ENCODE results near the gene S100A10.

S100A10 gene

DNA sequence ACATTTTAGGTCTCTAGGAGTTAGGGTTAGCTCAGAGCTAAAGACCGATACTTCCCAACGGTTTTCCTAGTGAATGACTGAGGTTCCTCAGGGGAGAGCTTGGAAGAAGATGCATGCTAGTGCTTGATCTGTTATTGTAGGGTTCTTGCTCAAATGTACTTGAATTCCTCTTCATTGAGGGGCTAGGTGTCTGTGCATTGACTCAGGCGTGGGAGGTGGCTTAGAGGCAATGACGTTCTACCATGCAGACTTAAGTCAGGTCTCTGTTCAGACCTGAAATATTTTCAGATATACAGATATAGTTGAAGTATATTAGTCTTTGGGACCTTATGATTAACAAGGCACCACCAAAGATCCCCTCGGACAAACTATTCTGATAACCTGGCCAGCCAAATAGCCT lies 23.5 kb downstream of the S100A10 start:
- ATAC-seq, result no peak

DNA sequence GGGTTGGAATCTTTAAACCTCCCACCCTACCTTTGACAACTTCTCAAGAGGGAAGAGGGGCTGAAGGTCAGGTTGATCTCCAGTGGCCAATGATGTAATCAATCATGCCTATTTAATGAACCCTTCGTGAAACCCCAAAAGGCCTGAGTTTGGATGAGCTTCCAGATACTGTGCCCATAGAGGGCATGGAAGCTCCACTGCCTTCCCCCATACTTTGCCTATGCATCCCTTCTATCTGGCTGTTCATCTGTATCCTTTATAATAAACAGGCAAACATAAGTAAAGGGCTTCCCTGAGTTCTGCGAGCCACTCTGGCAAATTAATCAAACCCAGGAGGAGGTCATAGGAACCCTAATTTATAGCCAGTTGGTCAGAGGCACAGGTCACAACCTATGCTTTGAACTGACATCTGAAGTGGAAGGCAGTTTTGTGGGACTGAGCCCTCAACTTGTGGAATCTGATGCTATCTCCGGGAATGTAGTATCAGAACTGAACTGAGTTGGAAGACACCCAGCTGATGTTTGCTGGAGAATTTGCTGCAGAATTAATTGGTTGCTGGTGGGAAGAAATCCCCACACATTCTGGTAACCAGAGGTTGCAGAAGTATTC lies 24.8 kb downstream of the S100A10 start:
- TF ChIP-seq RARB (CRISPR knock-in tag; IDR thresholded peaks at IDR 0.05), result no peak
- TF ChIP-seq, protein P1, sequence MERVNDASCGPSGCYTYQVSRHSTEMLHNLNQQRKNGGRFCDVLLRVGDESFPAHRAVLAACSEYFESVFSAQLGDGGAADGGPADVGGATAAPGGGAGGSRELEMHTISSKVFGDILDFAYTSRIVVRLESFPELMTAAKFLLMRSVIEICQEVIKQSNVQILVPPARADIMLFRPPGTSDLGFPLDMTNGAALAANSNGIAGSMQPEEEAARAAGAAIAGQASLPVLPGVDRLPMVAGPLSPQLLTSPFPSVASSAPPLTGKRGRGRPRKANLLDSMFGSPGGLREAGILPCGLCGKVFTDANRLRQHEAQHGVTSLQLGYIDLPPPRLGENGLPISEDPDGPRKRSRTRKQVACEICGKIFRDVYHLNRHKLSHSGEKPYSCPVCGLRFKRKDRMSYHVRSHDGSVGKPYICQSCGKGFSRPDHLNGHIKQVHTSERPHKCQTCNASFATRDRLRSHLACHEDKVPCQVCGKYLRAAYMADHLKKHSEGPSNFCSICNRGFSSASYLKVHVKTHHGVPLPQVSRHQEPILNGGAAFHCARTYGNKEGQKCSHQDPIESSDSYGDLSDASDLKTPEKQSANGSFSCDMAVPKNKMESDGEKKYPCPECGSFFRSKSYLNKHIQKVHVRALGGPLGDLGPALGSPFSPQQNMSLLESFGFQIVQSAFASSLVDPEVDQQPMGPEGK (CRISPR knock-in tag; IDR thresholded peaks at IDR 0.05; ENCODE audit: borderline replicate concordance), result no peak
- TF ChIP-seq PPARA (CRISPR knock-in tag; IDR thresholded peaks at IDR 0.05; ENCODE audit: borderline replicate concordance), result no peak
- TF ChIP-seq SNAI2 (CRISPR knock-in tag; IDR thresholded peaks at IDR 0.05), result no peak
- TF ChIP-seq, protein P2, sequence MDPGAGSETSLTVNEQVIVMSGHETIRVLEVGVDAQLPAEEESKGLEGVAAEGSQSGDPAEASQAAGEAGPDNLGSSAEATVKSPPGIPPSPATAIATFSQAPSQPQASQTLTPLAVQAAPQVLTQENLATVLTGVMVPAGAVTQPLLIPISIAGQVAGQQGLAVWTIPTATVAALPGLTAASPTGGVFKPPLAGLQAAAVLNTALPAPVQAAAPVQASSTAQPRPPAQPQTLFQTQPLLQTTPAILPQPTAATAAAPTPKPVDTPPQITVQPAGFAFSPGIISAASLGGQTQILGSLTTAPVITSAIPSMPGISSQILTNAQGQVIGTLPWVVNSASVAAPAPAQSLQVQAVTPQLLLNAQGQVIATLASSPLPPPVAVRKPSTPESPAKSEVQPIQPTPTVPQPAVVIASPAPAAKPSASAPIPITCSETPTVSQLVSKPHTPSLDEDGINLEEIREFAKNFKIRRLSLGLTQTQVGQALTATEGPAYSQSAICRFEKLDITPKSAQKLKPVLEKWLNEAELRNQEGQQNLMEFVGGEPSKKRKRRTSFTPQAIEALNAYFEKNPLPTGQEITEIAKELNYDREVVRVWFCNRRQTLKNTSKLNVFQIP (CRISPR knock-in tag; IDR thresholded peaks at IDR 0.05; ENCODE audit: borderline replicate concordance, low read depth), result no peak
- TF ChIP-seq CREB5 (CRISPR knock-in tag; IDR thresholded peaks at IDR 0.05; ENCODE audit: low read depth), result no peak
- no peak for TF ChIP-seq CSDC2 (CRISPR knock-in tag; IDR thresholded peaks at IDR 0.05)
- no peak for TF ChIP-seq ZC3H10 (CRISPR knock-in tag; IDR thresholded peaks at IDR 0.05)
- no peak for TF ChIP-seq ARNTL (CRISPR knock-in tag; IDR thresholded peaks at IDR 0.05; ENCODE audit: borderline replicate concordance, low read depth)
- no peak for TF ChIP-seq OSR1 (CRISPR knock-in tag; IDR thresholded peaks at IDR 0.05)
- TF ChIP-seq BACH2 (CRISPR knock-in tag; IDR thresholded peaks at IDR 0.05; ENCODE audit: borderline replicate concordance), result no peak
- TF ChIP-seq TCF4 (CRISPR knock-in tag; IDR thresholded peaks at IDR 0.05; ENCODE audit: borderline replicate concordance), result no peak
- peak; percentile 35 for ATAC-seq

More for the DNA sequence above, 23.5 kb downstream of the S100A10 start:
- no peak for TF ChIP-seq ZFP3 (CRISPR knock-in tag; IDR thresholded peaks at IDR 0.05)
- TF ChIP-seq ISL1 (CRISPR knock-in tag; IDR thresholded peaks at IDR 0.05), result no peak
- TF ChIP-seq, protein P2 (CRISPR knock-in tag; IDR thresholded peaks at IDR 0.05; ENCODE audit: borderline replicate concordance, low read depth), result no peak
- no peak for TF ChIP-seq ZFP30 (CRISPR knock-in tag; IDR thresholded peaks at IDR 0.05)
- TF ChIP-seq ZNF565 (CRISPR knock-in tag; conservative IDR thresholded peaks at IDR 0.05; ENCODE audit: low read depth), result no peak
- TF ChIP-seq CREB5 (CRISPR knock-in tag; IDR thresholded peaks at IDR 0.05; ENCODE audit: low read depth), result no peak
- no peak for TF ChIP-seq SNAI2 (CRISPR knock-in tag; IDR thresholded peaks at IDR 0.05)
- TF ChIP-seq ZC3H10 (CRISPR knock-in tag; IDR thresholded peaks at IDR 0.05), result no peak
- no peak for TF ChIP-seq OSR1 (CRISPR knock-in tag; IDR thresholded peaks at IDR 0.05)

DNA sequence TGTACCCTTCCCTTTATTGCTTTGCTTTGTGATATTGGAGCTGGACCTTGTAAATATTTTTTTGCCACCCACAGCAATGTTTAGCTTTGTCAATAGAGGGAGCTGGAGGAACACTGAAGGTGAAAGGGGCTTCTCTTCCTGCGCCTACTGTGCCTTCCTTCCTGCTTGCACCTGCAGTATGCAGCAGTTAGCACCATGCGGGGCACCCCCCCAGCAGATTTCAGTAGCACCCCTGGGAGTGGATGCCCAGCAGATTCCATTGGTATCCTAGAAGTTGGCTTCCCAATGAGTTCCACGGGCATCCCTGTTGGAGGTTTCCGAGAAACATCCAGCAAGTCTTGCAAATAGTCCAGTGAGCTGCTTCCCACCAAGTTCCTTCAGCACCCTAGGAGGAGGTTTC lies 25.6 kb downstream of the S100A10 start:
- TF ChIP-seq, protein P2 (CRISPR knock-in tag; IDR thresholded peaks at IDR 0.05; ENCODE audit: borderline replicate concordance, low read depth), result no peak
- TF ChIP-seq ZFP30 (CRISPR knock-in tag; IDR thresholded peaks at IDR 0.05), result no peak
- no peak for TF ChIP-seq CREB5 (CRISPR knock-in tag; IDR thresholded peaks at IDR 0.05; ENCODE audit: low read depth)
- TF ChIP-seq RARB (CRISPR knock-in tag; IDR thresholded peaks at IDR 0.05), result no peak
- ATAC-seq, result peak; percentile 87
